H9 (cell line): ENCODE measurements around the gene CCPG1. TPM values are rescaled to one million over a fixed set of nuclear protein-coding genes. Genes with fewer than 3 reads are reported as not detected.

Source experiments
- DNase-seq: peaks from one replicate; pipeline ENCODE4 v3.0.0-alpha.2; 2017
- H2AFZ ChIP-seq: one replicate; pipeline ENCODE4 v1.6.1; 2013; ENCODE audit warnings: mild to moderate bottlenecking, low read length, control low read depth, moderate library complexity
- H2AK5ac ChIP-seq: 2 replicates; pipeline ENCODE4 v1.6.1; 2013; ENCODE audit warnings: low read length, control low read depth, mixed read lengths; ENCODE audit not compliant: insufficient read length
- H2BK120ac ChIP-seq: one replicate; pipeline ENCODE4 v1.6.1; 2013; ENCODE audit warnings: low read depth, mild to moderate bottlenecking, low read length, control low read depth, inconsistent platforms; ENCODE audit not compliant: poor library complexity, severe bottlenecking
- H2BK12ac ChIP-seq: 2 replicates; pipeline ENCODE4 v1.6.1; 2013; ENCODE audit warnings: low read length, control low read depth, mixed read lengths, low read depth; ENCODE audit not compliant: insufficient read length
- H2BK15ac ChIP-seq: 2 replicates; pipeline ENCODE4 v1.6.1; 2013; ENCODE audit warnings: low read depth, low read length, control low read depth
- H2BK20ac ChIP-seq: one replicate; pipeline ENCODE4 v1.6.1; 2013; ENCODE audit warnings: low read depth, mild to moderate bottlenecking, low read length, control low read depth, inconsistent platforms; ENCODE audit not compliant: poor library complexity, severe bottlenecking
- H2BK5ac ChIP-seq: 2 replicates; pipeline ENCODE4 v1.6.1; 2013; ENCODE audit warnings: low read length, control low read depth, mixed read lengths; ENCODE audit not compliant: insufficient read length
- H3K14ac ChIP-seq: 2 replicates; pipeline ENCODE4 v1.6.1; 2013; ENCODE audit warnings: low read length, control low read depth; ENCODE audit not compliant: insufficient read depth
- H3K18ac ChIP-seq: 2 replicates; pipeline ENCODE4 v1.6.1; 2013; ENCODE audit warnings: low read depth, mild to moderate bottlenecking, mixed read lengths, low read length, control low read depth; ENCODE audit not compliant: insufficient read length
- H3K23ac ChIP-seq: 2 replicates; pipeline ENCODE4 v1.6.1; 2013; ENCODE audit warnings: low read length, control low read depth, mixed read lengths, low read depth; ENCODE audit not compliant: insufficient read length
- H3K23me2 ChIP-seq: 2 replicates; pipeline ENCODE4 v1.6.1; 2013; ENCODE audit warnings: low read depth, mild to moderate bottlenecking, mixed read lengths, low read length, control low read depth; ENCODE audit not compliant: insufficient read length, poor library complexity, severe bottlenecking
- H3K27ac ChIP-seq: 2 replicates; pipeline ENCODE4 v1.5.1; 2013; ENCODE audit warnings: low read length, control low read depth, mixed read lengths, low read depth; ENCODE audit not compliant: insufficient read length
- H3K27me3 ChIP-seq: 2 replicates; pipeline ENCODE4 v1.6.1; 2013; ENCODE audit warnings: low read length, control low read depth, inconsistent platforms; ENCODE audit not compliant: insufficient read depth
- H3K4ac ChIP-seq: 2 replicates; pipeline ENCODE4 v1.6.1; 2013; ENCODE audit warnings: low read depth, mild to moderate bottlenecking, control low read depth, inconsistent platforms, low read length, moderate library complexity
- H3K4me1 ChIP-seq: 2 replicates; pipeline ENCODE4 v1.6.1; 2013; ENCODE audit warnings: low read length, control low read depth, inconsistent platforms; ENCODE audit not compliant: insufficient read depth
- H3K4me2 ChIP-seq: 2 replicates; pipeline ENCODE4 v1.6.1; 2013; ENCODE audit warnings: low read length, control low read depth, mixed read lengths; ENCODE audit not compliant: insufficient read length, insufficient read depth
- H3K56ac ChIP-seq: 2 replicates; pipeline ENCODE4 v1.6.1; 2013; ENCODE audit warnings: low read depth, mild to moderate bottlenecking, mixed read lengths, low read length, control low read depth; ENCODE audit not compliant: insufficient read length
- H3K79me1 ChIP-seq: 2 replicates; pipeline ENCODE4 v1.6.1; 2013; ENCODE audit warnings: low read depth, mild to moderate bottlenecking, moderate library complexity, low read length, control low read depth, inconsistent platforms; ENCODE audit not compliant: insufficient read depth, poor library complexity, severe bottlenecking
- H3K79me2 ChIP-seq: 2 replicates; pipeline ENCODE4 v1.6.1; 2013; ENCODE audit warnings: low read length, control low read depth, inconsistent platforms; ENCODE audit not compliant: insufficient read depth
- H3K9ac ChIP-seq: 2 replicates; pipeline ENCODE4 v1.6.1; 2013; ENCODE audit warnings: low read length, control low read depth, mixed read lengths; ENCODE audit not compliant: insufficient read length; ENCODE audit errors: extremely low read depth
- H3K9me3 ChIP-seq: one replicate; pipeline ENCODE4 v1.6.1; 2013; ENCODE audit warnings: low read depth, low read length, inconsistent platforms; ENCODE audit not compliant: control insufficient read depth
- H3T11ph ChIP-seq: one replicate; pipeline ENCODE4 v1.6.1; 2013; ENCODE audit warnings: mild to moderate bottlenecking, low read length, control low read depth, inconsistent platforms
- H4K20me1 ChIP-seq: one replicate; pipeline ENCODE4 v1.6.1; 2013; ENCODE audit not compliant: control insufficient read depth, insufficient read length, insufficient read depth
- H4K5ac ChIP-seq: 2 replicates; pipeline ENCODE4 v1.6.1; 2013; ENCODE audit warnings: low read depth, mild to moderate bottlenecking, mixed read lengths, low read length, control low read depth; ENCODE audit not compliant: insufficient read length
- H4K8ac ChIP-seq: replicated peaks from 2 replicates; pipeline ENCODE4 v1.6.1; 2013; ENCODE audit warnings: low read length, control low read depth, mixed read lengths, low read depth; ENCODE audit not compliant: insufficient read length
- H4K91ac ChIP-seq: 2 replicates; pipeline ENCODE4 v1.6.1; 2013; ENCODE audit warnings: low read depth, mild to moderate bottlenecking, moderate library complexity, mixed read lengths, low read length, control low read depth; ENCODE audit not compliant: insufficient read length
- H3K27ac Mint-ChIP-seq, 3 experiments: 2 replicates in 2 of 3; 3 replicates in 1 of 3; pipeline ENCODE4 v1.8.0; 2020 to 2021; ENCODE audit warnings: mixed read lengths in 3 of 3, mild to moderate bottlenecking in 1 of 3, moderate library complexity in 1 of 3
- H3K27me3 Mint-ChIP-seq: 2 replicates; pipeline ENCODE4 v1.8.0; 2021; ENCODE audit warnings: low read depth, mild to moderate bottlenecking, moderate library complexity, mixed read lengths
- H3K36me3 Mint-ChIP-seq, 3 experiments: 2 replicates in 2 of 3; 3 replicates in 1 of 3; pipeline ENCODE4 v1.8.0; 2020 to 2021; ENCODE audit warnings: low read depth in 3 of 3, mixed read lengths in 3 of 3; ENCODE audit not compliant: insufficient read depth in 1 of 3
- H3K4me1 Mint-ChIP-seq, 2 experiments: 2 replicates each; pipeline ENCODE4 v1.8.0; 2020; ENCODE audit warnings: mixed read lengths in 2 of 2
- H3K4me3 Mint-ChIP-seq, 2 experiments: 2 replicates in 1 of 2; 3 replicates in 1 of 2; pipeline ENCODE4 v1.8.0; 2020 to 2021; ENCODE audit warnings: mild to moderate bottlenecking in 2 of 2, mixed read lengths in 2 of 2, moderate library complexity in 1 of 2
- H3K9me3 Mint-ChIP-seq, 2 experiments: 2 replicates in 1 of 2; 3 replicates in 1 of 2; pipeline ENCODE4 v1.8.0; 2020; ENCODE audit warnings: mild to moderate bottlenecking in 2 of 2, mixed read lengths in 2 of 2, moderate library complexity in 1 of 2
- total RNA-seq: library from RNA; stranded (reverse); gene quantifications from 2 replicates; pipeline ENCODE4 v1.2.1, GENCODE V29; 2021
- TF ChIP-seq, protein P1 (sequence below): fragments of 200-600 bp; sonication (generic); conservative IDR thresholded peaks from 3 replicates; pipeline ENCODE4 v1.8.0; 2021; ENCODE audit warnings: antibody characterized with exemption, mild to moderate bottlenecking

The CCPG1 gene
- total RNA-seq, 1 experiment from 2014 or later: 9.0 TPM

- DNase-seq: no peak
- no peaks in the 10 kb centered on the region for H3K27me3 ChIP-seq
- no peak overlapping the region for H2AFZ ChIP-seq
- no peaks in the 10 kb centered on the region for H3K4me1 ChIP-seq
- no peak overlapping the region for H2BK15ac ChIP-seq
- no peak overlapping the region for H4K5ac ChIP-seq
- no peak overlapping the region for H3K4ac ChIP-seq
- Mint-ChIP-seq H3K4me1 (no peaks in the 10 kb centered on the region), H3K27me3 (no peaks in the 10 kb centered on the region), H3K27ac (no peak overlapping the region), H3K4me3 (no peak overlapping the region), H3K9me3 (peaks cover 0 to 2% of the 10 kb centered on the region in 2 experiments; a peak in 1 of 5 replicates), H3K36me3 (no peaks in the 10 kb centered on the region; a peak in 3 of 7 replicates)
- TF ChIP-seq, protein P1, sequence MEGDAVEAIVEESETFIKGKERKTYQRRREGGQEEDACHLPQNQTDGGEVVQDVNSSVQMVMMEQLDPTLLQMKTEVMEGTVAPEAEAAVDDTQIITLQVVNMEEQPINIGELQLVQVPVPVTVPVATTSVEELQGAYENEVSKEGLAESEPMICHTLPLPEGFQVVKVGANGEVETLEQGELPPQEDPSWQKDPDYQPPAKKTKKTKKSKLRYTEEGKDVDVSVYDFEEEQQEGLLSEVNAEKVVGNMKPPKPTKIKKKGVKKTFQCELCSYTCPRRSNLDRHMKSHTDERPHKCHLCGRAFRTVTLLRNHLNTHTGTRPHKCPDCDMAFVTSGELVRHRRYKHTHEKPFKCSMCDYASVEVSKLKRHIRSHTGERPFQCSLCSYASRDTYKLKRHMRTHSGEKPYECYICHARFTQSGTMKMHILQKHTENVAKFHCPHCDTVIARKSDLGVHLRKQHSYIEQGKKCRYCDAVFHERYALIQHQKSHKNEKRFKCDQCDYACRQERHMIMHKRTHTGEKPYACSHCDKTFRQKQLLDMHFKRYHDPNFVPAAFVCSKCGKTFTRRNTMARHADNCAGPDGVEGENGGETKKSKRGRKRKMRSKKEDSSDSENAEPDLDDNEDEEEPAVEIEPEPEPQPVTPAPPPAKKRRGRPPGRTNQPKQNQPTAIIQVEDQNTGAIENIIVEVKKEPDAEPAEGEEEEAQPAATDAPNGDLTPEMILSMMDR: no peak
- no peak overlapping the region for H3K56ac ChIP-seq
- no peaks in the 10 kb centered on the region for H3K9me3 ChIP-seq
- no peak overlapping the region for H4K91ac ChIP-seq
- H3K27ac ChIP-seq: no peak overlapping the region
- H4K8ac ChIP-seq: no peak overlapping the region
- no peak overlapping the region for H3K18ac ChIP-seq
- no peak overlapping the region for H3T11ph ChIP-seq
- H3K79me2 ChIP-seq: no peaks in the 10 kb centered on the region
- H3K79me1 ChIP-seq: no peaks in the 10 kb centered on the region
- H3K14ac ChIP-seq: no peak overlapping the region
- no peak overlapping the region for H3K4me2 ChIP-seq
- H2BK12ac ChIP-seq: no peak overlapping the region
- no peak overlapping the region for H2BK5ac ChIP-seq
- no peak overlapping the region for H3K9ac ChIP-seq
- no peaks in the 10 kb centered on the region for H4K20me1 ChIP-seq
- H2BK120ac ChIP-seq: no peak overlapping the region
- no peak overlapping the region for H2AK5ac ChIP-seq
- no peaks in the 10 kb centered on the region for H3K23me2 ChIP-seq
- no peak overlapping the region for H2BK20ac ChIP-seq
- H3K23ac ChIP-seq: no peak overlapping the region
Observed at GRCh38 chr15:55381595-55381994, 26.6 kb downstream of the CCPG1 start.
